Astrocyte of the cerebellum (primary cell): ENCODE data around the gene DCBLD2.

Experiments used
- DNase-seq: peaks from one replicate; pipeline ENCODE4 v3.0.0-alpha.2; 2011; ENCODE audit warnings: low read depth
- H3K4me3 ChIP-seq: 2 replicates; pipeline ENCODE4 v1.5.1; 2011; ENCODE audit warnings: mild to moderate bottlenecking, low read depth, low read length, moderate library complexity
- in situ Hi-C: cut with HindIII; loops from 2 replicates; pipeline ENCODE4 v1.10.0; 2017; ENCODE audit warnings: low sequenced_read_pairs
- TF ChIP-seq, protein P1 (sequence below): IDR thresholded peaks from 2 replicates; pipeline ENCODE4 v1.5.1; 2012; ENCODE audit warnings: low read length, low read depth, moderate library complexity, mild to moderate bottlenecking; ENCODE audit errors: missing control alignments

DCBLD2 gene

DNA sequence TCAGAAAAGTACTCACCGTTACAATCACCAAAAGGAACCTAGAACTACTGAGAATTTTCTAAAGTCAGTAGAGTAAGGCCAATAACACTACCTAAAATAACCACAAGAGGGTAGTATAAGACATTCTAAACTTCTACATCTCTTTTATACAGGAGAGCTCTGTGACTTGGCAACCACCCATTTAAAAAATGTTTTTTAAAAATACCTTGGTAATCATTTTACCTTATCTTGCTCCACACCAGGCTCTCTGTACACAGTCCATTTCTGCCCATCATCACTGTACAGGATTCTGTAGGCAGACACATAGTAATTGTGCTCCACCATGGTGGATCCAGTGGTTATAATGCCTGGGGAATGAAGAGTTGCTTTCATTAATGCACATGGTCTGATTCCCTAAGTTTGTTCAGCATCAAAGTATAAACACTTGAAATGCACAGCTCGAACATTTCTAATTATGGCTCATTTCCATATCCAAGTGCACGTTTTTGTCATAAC, 83.9 kb downstream of the DCBLD2 start:
- peak; percentile 49 for DNase-seq
- in situ Hi-C loops = no loop called here
- TF ChIP-seq, protein P1, sequence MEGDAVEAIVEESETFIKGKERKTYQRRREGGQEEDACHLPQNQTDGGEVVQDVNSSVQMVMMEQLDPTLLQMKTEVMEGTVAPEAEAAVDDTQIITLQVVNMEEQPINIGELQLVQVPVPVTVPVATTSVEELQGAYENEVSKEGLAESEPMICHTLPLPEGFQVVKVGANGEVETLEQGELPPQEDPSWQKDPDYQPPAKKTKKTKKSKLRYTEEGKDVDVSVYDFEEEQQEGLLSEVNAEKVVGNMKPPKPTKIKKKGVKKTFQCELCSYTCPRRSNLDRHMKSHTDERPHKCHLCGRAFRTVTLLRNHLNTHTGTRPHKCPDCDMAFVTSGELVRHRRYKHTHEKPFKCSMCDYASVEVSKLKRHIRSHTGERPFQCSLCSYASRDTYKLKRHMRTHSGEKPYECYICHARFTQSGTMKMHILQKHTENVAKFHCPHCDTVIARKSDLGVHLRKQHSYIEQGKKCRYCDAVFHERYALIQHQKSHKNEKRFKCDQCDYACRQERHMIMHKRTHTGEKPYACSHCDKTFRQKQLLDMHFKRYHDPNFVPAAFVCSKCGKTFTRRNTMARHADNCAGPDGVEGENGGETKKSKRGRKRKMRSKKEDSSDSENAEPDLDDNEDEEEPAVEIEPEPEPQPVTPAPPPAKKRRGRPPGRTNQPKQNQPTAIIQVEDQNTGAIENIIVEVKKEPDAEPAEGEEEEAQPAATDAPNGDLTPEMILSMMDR = peak; percentile 31
- no peak overlapping the region for H3K4me3 ChIP-seq

DNA sequence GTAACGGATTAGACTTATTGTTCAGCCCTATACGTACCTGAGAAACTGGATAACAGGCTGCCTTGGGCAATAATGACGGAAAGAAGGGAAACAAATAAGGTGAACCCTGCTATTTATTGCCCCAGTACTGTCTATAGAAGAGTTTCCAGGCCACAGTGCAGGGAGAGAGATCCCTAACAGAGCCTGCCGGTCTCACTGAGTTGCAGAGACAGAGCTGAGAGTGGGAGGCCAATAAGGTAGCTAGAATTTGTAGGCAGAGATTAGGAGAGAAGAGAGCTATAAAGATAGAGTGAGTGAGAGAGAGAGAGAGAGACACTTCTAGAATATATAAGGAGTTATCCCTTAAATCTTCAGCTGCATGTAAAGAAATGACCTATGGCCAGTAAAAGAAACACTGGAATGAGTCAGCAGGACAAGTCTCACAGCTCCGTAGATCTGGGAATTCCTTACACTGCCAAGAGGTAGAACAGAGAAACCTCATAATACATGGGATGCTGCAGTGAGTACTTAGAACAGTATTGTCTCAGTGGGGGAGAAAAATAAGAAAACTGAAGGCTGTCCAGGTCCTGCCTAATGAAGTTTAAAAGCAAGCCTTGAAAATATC, 86.6 kb downstream of the DCBLD2 start:
- TF ChIP-seq, protein P1 = no peak
- DNase-seq = peak; percentile 49
- H3K4me3 ChIP-seq = no peak overlapping the region
- in situ Hi-C loops = no loop called here

DNA sequence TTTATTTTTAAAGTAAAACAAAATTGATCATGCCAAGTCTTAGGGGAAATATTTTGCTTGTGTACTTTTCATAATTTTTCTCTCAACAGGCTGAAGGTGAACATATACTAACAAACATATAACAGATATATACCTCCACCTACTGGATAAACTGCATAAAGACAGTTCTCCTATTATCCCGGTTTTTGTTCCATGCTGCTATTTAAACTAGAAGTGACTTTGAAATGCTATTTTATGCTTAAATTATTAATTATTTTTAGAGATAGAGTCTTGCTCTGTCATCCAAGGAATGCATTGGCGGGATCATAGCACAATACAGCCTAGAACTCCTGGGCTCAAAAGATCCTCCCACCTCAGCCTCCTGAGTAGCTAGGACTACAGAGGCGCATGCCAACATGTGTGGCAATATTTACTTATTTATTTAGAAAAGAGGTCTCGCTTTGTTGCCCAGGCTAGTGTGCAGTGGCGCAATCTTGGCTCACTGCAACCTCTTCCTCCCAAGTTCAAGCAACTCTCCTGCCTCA, 88.6 kb downstream of the DCBLD2 start:
- no peak for DNase-seq
- in situ Hi-C loops = no loop called here
- TF ChIP-seq, protein P1 = no peak
- H3K4me3 ChIP-seq = no peak overlapping the region

DNA sequence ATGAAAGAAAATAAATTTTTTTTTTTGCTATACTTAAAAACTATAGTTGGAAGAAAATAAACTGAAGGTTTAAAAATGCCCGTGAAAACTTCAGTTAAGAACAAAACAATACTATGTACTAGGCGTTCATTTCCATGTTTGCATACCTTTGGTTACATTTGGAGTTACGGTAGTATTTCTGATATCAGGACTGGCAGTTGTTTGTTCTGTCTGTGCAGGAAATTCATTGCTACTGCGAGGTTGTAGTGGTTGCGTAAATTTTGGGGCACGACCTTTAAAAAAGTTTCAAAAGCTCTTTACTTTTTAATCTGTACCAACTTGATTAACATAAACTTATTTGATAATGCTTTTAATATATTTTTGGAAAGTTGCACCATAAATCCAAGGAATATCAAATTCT, 90.4 kb downstream of the DCBLD2 start:
- in situ Hi-C loops = no loop called here
- DNase-seq = no peak
- no peak overlapping the region for H3K4me3 ChIP-seq
- TF ChIP-seq, protein P1 = no peak

DNA sequence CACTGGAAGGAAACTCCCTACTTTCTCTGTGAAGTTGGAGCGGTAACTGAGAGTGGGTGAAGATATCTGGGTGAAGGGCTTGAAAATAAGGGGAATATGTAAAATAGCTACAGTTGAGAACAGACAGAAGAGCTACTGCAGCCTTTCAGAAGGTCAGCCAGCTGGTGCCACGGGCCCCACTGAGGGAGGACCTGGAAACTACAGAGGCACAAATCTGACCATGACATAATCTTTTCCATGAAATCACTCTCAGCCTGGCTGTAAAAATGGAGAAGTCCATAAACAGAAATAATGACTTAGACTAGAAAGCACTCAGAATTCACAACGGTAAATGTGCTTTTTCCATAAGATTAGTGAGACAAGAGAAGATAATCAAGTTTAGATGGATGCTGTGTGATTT, 91.9 kb downstream of the DCBLD2 start:
- no peak for DNase-seq
- TF ChIP-seq, protein P1 = no peak
- in situ Hi-C loops = no loop called here
- H3K4me3 ChIP-seq = no peak overlapping the region

DNA sequence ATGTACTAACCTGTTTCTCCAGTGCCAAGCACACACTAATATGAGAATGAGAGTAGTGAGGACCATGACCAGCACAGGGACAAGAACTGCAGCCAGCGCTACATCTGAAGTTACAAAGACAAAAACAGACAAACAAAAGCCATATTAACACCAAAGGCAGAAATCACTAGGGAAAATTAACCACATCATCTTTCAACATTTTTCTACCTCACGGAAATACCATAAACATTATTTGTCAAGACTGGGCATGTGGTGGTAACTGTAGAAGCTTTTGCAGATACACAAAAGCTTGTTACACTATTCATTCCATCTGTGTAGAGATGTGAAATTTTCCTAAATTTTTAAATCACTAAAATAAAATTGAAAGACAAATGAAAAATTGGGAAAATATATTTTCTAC, 93.4 kb downstream of the DCBLD2 start:
- TF ChIP-seq, protein P1 = no peak
- DNase-seq = no peak
- in situ Hi-C loops = no loop called here
- no peak overlapping the region for H3K4me3 ChIP-seq
